Neural crest cell (in vitro differentiated cells): Measurements from ENCODE around the gene SPACA4. TPM values are rescaled to one million over a fixed set of nuclear protein-coding genes. Genes with fewer than 3 reads are reported as not detected.
A peak's percentile ranks its signal among the peaks of the same experiment; 100 is the strongest.

Experiments used
- DNase-seq: peaks from one replicate; pipeline ENCODE4 v3.0.0; 2021; ENCODE audit warnings: low read depth, mixed read lengths, low spot score
- H3K27ac Mint-ChIP-seq: one replicate; pipeline ENCODE4 v1.8.0; 2021; ENCODE audit warnings: mild to moderate bottlenecking, mixed read lengths; ENCODE audit not compliant: unreplicated experiment
- H3K27me3 Mint-ChIP-seq: 2 replicates; pipeline ENCODE4 v1.8.0; 2021; ENCODE audit warnings: low read depth, mild to moderate bottlenecking, mixed read lengths
- H3K36me3 Mint-ChIP-seq: 2 replicates; pipeline ENCODE4 v1.8.0; 2021; ENCODE audit warnings: low read depth, mild to moderate bottlenecking, mixed read lengths
- H3K4me1 Mint-ChIP-seq: 2 replicates; pipeline ENCODE4 v1.8.0; 2021; ENCODE audit warnings: mixed read lengths
- H3K4me3 Mint-ChIP-seq: one replicate; pipeline ENCODE4 v1.8.0; 2021; ENCODE audit warnings: mild to moderate bottlenecking, mixed read lengths
- H3K9me3 Mint-ChIP-seq: 2 replicates; pipeline ENCODE4 v1.8.0; 2021; ENCODE audit warnings: mixed read lengths
- CTCF ChIP-seq: fragments of 200-600 bp; sonication (generic); conservative IDR thresholded peaks from 2 replicates; pipeline ENCODE4 v1.5.0; 2021; ENCODE audit warnings: antibody characterized with exemption, mild to moderate bottlenecking
- total RNA-seq: library from RNA; stranded (reverse); gene quantifications from 2 replicates; pipeline ENCODE4 v1.2.1, GENCODE V29; 2021

SPACA4 gene
- total RNA-seq, 1 donor from 2014 or later, result not detected

- Mint-ChIP-seq H3K4me1 (peaks cover 49% of the 10 kb centered on the region), H3K4me3 (peak overlapping the region; percentile 41), H3K27me3 (peaks cover 11% of the 10 kb centered on the region), H3K9me3 (no peaks in the 10 kb centered on the region), H3K36me3 (no peaks in the 10 kb centered on the region), H3K27ac (no peak overlapping the region)
- DNase-seq, result no peak
- TF ChIP-seq CTCF, result no peak
These were observed 21.3 kb downstream of the SPACA4 start for GRCh38 chr19:48627865-48628314.

GRCh38 chr19:48628486-48629296 lies 22.1 kb downstream of the SPACA4 start:
- no peak for TF ChIP-seq CTCF
- H3K27ac Mint-ChIP-seq, result no peak overlapping the region
- no peak overlapping the region for H3K4me3 Mint-ChIP-seq
- H3K36me3 Mint-ChIP-seq, result no peaks in the 10 kb centered on the region
- no peaks in the 10 kb centered on the region for H3K9me3 Mint-ChIP-seq
- peaks cover 43% of the 10 kb centered on the region for H3K4me1 Mint-ChIP-seq
- DNase-seq, result no peak
- H3K27me3 Mint-ChIP-seq, result peaks cover 11% of the 10 kb centered on the region

GRCh38 chr19:48629297-48629598 lies 22.7 kb downstream of the SPACA4 start:
- DNase-seq, result no peak
- H3K27ac Mint-ChIP-seq, result no peak overlapping the region
- H3K27me3 Mint-ChIP-seq, result peaks cover 14% of the 10 kb centered on the region
- H3K4me1 Mint-ChIP-seq, result peaks cover 42% of the 10 kb centered on the region
- H3K9me3 Mint-ChIP-seq, result no peaks in the 10 kb centered on the region
- no peak overlapping the region for H3K4me3 Mint-ChIP-seq
- no peaks in the 10 kb centered on the region for H3K36me3 Mint-ChIP-seq
- TF ChIP-seq CTCF, result no peak

GRCh38 chr19:48629599-48630295 lies 23.2 kb downstream of the SPACA4 start:
- peak overlapping the region; percentile 86 for H3K4me3 Mint-ChIP-seq
- TF ChIP-seq CTCF, result no peak
- H3K4me1 Mint-ChIP-seq, result peaks cover 44% of the 10 kb centered on the region
- no peak for DNase-seq
- H3K27me3 Mint-ChIP-seq, result peaks cover 19% of the 10 kb centered on the region
- H3K36me3 Mint-ChIP-seq, result no peaks in the 10 kb centered on the region
- no peak overlapping the region for H3K27ac Mint-ChIP-seq
- no peaks in the 10 kb centered on the region for H3K9me3 Mint-ChIP-seq

- H3K36me3 Mint-ChIP-seq, result no peaks in the 10 kb centered on the region
- no peak for TF ChIP-seq CTCF
- no peaks in the 10 kb centered on the region for H3K9me3 Mint-ChIP-seq
- peak overlapping the region; percentile 87 for H3K27ac Mint-ChIP-seq
- H3K27me3 Mint-ChIP-seq, result peaks cover 25% of the 10 kb centered on the region
- no peak for DNase-seq
- peaks cover 36% of the 10 kb centered on the region for H3K4me1 Mint-ChIP-seq
- peak overlapping the region; percentile 86 for H3K4me3 Mint-ChIP-seq
These were observed 23.9 kb downstream of the SPACA4 start for GRCh38 chr19:48630296-48631063.
